GM19463 (cell line): ENCODE measurements around the gene CORO1C.

Source experiments
- ATAC-seq: cut with Tn5 transposase; IDR thresholded peaks from one replicate; pipeline ENCODE4 v1.9.1; 2021; ENCODE audit warnings: mild to moderate bottlenecking, moderate library complexity; ENCODE audit not compliant: unreplicated experiment

CORO1C gene

DNA sequence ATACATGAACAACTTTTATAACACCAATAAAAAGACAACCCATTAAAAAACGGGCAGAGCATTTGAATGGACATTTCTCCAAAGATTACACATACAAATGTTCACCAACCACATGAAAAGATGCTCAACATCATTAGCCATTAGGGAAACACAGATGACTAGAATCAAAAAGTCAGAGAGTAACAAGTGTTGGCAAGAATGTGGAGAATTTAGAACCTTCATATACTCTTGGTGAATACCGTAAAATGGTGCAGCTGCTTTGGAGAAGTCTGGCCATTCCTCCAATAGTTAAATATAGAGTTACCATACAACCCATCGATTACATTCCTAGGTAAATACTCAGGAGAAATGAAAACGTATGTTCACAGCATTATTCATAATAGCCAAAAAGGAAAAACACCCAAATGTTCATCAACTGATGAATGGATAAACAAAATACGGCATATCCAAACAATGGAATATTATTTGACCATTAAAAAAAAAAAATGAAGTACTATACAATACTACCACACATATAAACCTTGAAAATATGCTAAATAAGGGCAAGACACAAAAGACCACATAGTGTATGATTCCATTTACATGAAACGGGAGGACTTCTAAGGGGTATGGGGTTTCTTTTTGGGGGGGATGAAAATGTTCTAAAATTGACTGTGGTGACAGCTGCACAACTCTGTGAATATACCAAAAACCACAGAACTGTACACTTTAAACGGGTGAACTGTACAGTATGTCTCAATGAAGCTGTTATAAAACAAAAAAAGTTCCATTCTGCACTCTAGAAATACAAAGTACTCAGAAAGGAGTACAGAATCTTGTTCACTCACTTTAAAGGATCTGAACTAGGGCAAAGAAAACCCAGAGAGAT lies 3.2 kb downstream of the CORO1C start:
- ATAC-seq: no peak

GRCh38 chr12:108727161-108727560 lies 4.2 kb downstream of the CORO1C start:
- ATAC-seq: no peak

DNA sequence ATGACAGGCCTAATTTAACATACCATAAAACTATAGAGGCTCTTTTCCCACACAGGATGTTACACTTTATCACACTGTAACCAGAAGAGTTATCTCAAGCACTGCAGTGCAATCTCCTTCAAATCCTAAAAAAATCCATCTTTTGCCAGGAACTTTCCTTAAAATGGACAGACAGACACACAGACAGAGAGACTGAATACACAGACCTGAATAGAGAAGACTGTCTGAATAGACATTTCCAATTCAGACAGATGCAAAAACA lies 6.5 kb downstream of the CORO1C start:
- ATAC-seq: no peak

- no peak for ATAC-seq
Observed at GRCh38 chr12:108724054-108724889, 7.0 kb downstream of the CORO1C start.

DNA sequence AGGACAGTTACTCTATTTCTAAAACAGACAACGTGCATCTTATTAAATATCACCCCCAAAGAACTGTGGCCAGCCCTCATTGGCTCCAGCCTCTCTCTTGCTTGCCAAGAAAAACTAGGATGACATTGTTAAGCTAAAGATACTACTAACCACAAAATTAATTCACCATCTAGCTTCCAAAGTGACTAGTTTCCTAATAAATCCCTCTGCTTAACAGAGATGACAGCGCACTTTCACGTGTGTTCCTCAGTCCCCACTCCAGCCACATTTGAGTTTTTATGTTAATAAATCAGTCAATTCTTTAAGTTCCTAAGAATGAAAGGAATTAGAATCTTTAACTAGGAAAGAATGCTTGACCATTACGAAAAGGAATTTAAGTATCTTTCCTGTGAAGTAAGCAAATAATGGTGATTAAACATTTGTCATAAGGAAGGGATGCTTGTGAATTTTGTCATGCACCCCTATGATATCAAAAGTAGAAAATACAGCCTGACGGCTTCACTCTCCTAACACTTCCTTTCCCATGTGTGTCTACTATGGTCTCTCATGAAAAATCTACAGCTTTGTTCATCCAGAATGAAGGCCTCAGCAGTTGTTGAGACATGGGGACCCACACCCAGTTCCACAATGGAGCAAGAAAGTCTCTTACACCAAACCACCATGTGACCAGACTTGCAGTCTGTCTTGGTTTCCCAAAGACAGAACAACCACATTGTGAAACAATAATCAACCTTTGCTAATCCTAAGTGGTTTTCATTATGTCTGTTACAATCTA lies 8.1 kb downstream of the CORO1C start:
- ATAC-seq: peak; percentile 62

GRCh38 chr12:108722463-108722862 lies 8.9 kb downstream of the CORO1C start:
- no peak for ATAC-seq

DNA sequence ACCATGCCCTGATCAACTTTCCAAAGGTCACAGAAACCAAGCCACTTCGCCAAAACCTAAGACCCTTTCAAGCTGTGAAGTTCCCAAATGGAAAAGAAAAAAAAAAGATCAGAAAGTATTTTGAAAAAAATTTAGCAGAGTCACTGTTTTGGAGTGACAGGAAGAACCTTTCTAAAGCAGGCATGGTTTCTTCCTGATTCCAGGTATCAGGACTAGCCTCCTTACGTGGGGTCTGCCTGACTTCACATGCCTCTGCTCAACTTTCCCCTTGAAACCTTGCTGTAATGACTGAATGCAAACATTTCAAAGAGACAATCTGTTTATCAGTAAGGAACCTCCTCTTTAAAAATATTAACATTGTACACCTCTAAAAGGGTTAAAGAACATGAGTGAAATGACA lies 9.5 kb downstream of the CORO1C start:
- no peak for ATAC-seq

DNA sequence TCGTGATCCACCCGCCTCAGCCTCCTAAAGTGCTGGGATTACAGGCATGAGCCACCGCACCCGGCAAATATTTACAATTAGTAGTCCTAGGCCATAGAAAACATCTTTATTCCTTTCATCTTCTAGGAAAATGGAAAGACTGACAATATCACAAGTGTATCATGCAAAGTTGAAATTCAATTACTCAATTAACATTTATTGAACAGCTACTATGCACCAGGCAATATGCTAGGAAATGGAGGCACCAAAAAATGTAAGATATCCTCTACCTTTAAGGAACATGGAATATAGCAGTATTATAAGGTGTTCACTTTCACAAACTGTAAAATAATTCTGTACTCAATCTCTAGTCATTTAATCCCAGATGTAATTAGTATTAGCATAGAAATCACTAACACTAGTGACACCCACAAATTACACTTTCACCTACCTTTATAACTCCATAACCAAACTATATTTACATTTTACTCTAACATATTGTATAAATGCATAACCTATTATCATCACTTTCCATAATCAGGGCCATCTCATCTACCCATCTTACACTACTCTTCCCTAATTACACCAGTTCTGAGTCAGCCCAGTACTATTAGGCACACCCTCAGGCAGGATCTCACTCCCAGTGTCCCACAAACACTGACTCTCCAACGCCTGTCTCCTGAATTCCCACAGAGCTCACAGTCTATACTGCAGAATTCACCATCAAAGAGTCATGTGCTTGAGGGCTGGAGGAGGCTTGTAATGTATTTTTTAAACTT lies 10.4 kb downstream of the CORO1C start:
- no peak for ATAC-seq

GRCh38 chr12:108717243-108717642 lies 14.1 kb downstream of the CORO1C start:
- no peak for ATAC-seq

- no peak for ATAC-seq
Observed at GRCh38 chr12:108714866-108715265, 16.5 kb downstream of the CORO1C start.

DNA sequence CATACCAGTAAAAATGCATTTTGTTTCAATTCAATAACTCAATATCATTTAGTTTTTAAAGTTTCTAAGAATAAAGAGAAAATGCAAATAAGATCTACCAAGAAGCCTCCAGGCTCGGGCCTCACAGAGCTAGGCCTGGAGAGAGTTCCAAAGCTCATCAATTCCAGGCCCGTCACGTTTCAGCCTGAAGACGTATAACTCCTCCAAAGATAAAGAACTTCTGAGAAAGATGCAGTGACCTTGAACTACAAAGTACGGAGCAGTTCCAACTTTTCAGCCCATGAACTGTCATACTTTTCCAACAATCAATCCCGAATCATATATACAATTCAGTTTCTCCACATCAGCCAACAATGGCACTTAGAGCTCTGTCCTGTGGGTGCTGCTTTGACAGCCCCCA lies 17.8 kb downstream of the CORO1C start:
- no peak for ATAC-seq

GRCh38 chr12:108712925-108713203 lies 18.5 kb downstream of the CORO1C start:
- ATAC-seq: no peak

GRCh38 chr12:108712165-108712924 lies 19.0 kb downstream of the CORO1C start:
- ATAC-seq: no peak

- ATAC-seq: no peak
Observed at GRCh38 chr12:108711489-108712164, 19.7 kb downstream of the CORO1C start.

DNA sequence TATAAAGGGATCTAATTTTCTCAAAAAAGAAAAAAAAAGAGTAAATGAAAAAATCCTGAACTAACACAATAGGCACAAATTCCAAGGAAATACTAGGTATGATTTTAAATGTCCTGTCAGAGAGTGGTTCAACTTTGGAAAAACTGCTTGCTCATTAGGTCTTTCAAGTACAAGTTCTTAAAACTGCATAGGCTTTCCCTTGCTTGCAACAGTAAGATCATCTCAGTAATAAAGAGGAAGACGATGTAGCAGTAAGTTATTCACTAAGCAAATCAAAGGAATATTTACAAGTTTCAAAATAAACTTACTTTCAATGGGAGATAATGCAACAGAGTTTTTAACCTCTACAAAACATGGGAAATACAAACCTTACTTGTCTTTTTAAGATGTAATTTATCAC lies 21.6 kb downstream of the CORO1C start:
- no peak for ATAC-seq

- ATAC-seq: no peak
Observed at GRCh38 chr12:108704527-108704926, 26.8 kb downstream of the CORO1C start.

- no peak for ATAC-seq
Observed at GRCh38 chr12:108702595-108703320, 28.6 kb downstream of the CORO1C start.

DNA sequence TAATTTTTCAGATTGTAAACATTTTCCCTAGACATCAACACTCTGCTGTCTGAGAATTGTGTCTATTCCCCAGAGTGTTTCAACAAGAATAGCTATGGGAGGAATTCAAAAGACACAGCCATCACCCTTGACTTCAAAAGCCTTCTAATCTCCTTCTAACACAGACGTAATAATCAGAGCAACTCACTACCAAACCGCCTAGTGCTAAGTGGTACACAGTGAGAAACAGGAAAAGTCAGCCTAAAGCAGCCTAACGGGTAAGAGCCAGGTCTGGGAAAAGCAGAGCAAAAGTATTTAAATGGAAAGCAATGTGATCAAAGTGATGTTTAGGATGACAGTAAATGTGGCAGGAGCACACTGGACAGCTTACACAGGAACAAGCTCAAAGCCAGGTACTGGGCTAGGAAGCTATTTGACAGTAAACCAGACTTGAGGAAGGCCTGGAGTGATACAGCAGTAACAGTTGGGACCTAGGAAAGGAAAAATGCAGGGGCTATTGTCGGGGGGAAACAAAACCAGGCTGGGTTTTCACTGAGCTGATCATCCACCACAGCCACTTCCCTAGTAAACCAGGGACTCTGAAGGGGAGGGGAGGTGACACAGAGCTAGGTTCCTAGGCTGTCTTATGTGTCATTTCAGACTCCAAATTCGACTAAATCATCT lies 29.4 kb downstream of the CORO1C start:
- ATAC-seq: no peak
